ENCODE results near the gene LGR6. TPM values are rescaled to one million over a fixed set of nuclear protein-coding genes. Genes with fewer than 3 reads are reported as not detected.
A peak's percentile ranks its signal among the peaks of the same experiment; 100 is the strongest.

LGR6 gene
- total RNA-seq, 2 donors from 2014 or later, result 76.6 to 99.0 TPM

GRCh38 chr1:202311875-202312635, 118.5 kb downstream of the LGR6 start:
- Histone ChIP-seq H3K27ac (peak overlapping the region; percentile 10 to 66), H3K4me1 (ENCODE audit: control insufficient read depth in 1 of 2, low read depth in 2 of 2) (peaks cover 0 to 14% of the 10 kb centered on the region in 2 donors), H3K27me3 (replicated peaks; ENCODE audit: insufficient read depth) (no peaks in the 10 kb centered on the region), H3K9me3 (no peaks in the 10 kb centered on the region), H3K4me3 (no peak overlapping the region), H3K36me3 (peaks cover 20% of the 10 kb centered on the region)
- TF ChIP-seq CTCF (IDR thresholded peaks at IDR 0.05), result no peak
- no peak for DNase-seq (ENCODE audit: low spot score)
- no peak for ATAC-seq (ENCODE audit: insufficient number of reproducible peaks, low FRiP score, low read depth)

- TF ChIP-seq CTCF (IDR thresholded peaks at IDR 0.05), result peak; percentile 88
- Histone ChIP-seq H3K4me3 (no peak overlapping the region), H3K27ac (no peak overlapping the region), H3K4me1 (ENCODE audit: control insufficient read depth in 1 of 2, low read depth in 2 of 2) (peaks cover 0 to 14% of the 10 kb centered on the region in 2 donors), H3K36me3 (peaks cover 35% of the 10 kb centered on the region), H3K27me3 (replicated peaks; ENCODE audit: insufficient read depth) (no peaks in the 10 kb centered on the region), H3K9me3 (no peaks in the 10 kb centered on the region)
- ATAC-seq (ENCODE audit: insufficient number of reproducible peaks, low FRiP score, low read depth) (no peak), DNase-seq (ENCODE audit: low spot score) (peak; percentile 29)
Observed at GRCh38 chr1:202315576-202316168, 122.1 kb downstream of the LGR6 start.

GRCh38 chr1:202316186-202316585, 122.6 kb downstream of the LGR6 start:
- Histone ChIP-seq H3K36me3 (peaks cover 35% of the 10 kb centered on the region), H3K4me1 (ENCODE audit: control insufficient read depth in 1 of 2, low read depth in 2 of 2) (peaks cover 0 to 14% of the 10 kb centered on the region in 2 donors), H3K4me3 (no peak overlapping the region), H3K27me3 (replicated peaks; ENCODE audit: insufficient read depth) (no peaks in the 10 kb centered on the region), H3K27ac (no peak overlapping the region), H3K9me3 (no peaks in the 10 kb centered on the region)
- DNase-seq (ENCODE audit: low spot score) (no peak), ATAC-seq (ENCODE audit: insufficient number of reproducible peaks, low FRiP score, low read depth) (no peak)
- TF ChIP-seq CTCF (IDR thresholded peaks at IDR 0.05), result no peak

- no peak overlapping the region for H3K4me3 ChIP-seq
- H3K27me3 ChIP-seq (replicated peaks; ENCODE audit: insufficient read depth), result no peaks in the 10 kb centered on the region
- ATAC-seq (ENCODE audit: insufficient number of reproducible peaks, low FRiP score, low read depth) (no peak), DNase-seq (ENCODE audit: low spot score) (no peak)
- TF ChIP-seq CTCF (IDR thresholded peaks at IDR 0.05), result no peak
- H3K27ac ChIP-seq, result no peak overlapping the region
- no peaks in the 10 kb centered on the region for H3K9me3 ChIP-seq
- H3K4me1 ChIP-seq (ENCODE audit: control insufficient read depth in 1 of 2, low read depth in 2 of 2), result no peaks in the 10 kb centered on the region
- H3K36me3 ChIP-seq, result peaks cover 35% of the 10 kb centered on the region
Observed at GRCh38 chr1:202317941-202318925, 124.6 kb downstream of the LGR6 start.

Data from thoracic aorta (tissue), 2 donors.